Sigmoid colon (tissue), 7 donors: Measurements from ENCODE around the gene LPGAT1. TPM values are rescaled to one million over a fixed set of nuclear protein-coding genes. Genes with fewer than 3 reads are reported as not detected.
"Not testable (repeated sequence)": the region's sequence is repeated elsewhere in the genome, so short reads cannot be mapped to it uniquely, and the experiment has no call there.

ENCODE experiments used
- DNase-seq: peaks from one replicate; pipeline ENCODE4 v3.0.0-alpha.2; 2019
- H3K27ac ChIP-seq, 4 donors: fragments of 200-600 bp; sonication (generic); one replicate each; pipeline ENCODE4 v1.5.1; 2016 to 2019; ENCODE audit warnings: mild to moderate bottlenecking in 1 of 4
- H3K27me3 ChIP-seq, 3 donors: fragments of 200-600 bp; sonication (generic); one replicate each; pipeline ENCODE4 v1.5.1; 2019; ENCODE audit warnings: mild to moderate bottlenecking in 1 of 3
- H3K36me3 ChIP-seq, 4 donors: fragments of 200-600 bp; sonication (generic); one replicate each; pipeline ENCODE4 v1.5.1; 2016 to 2019
- H3K4me1 ChIP-seq, 4 donors: fragments of 200-600 bp; sonication (generic); one replicate each; pipeline ENCODE4 v1.5.1; 2017 to 2019
- H3K4me3 ChIP-seq, 4 donors: fragments of 200-600 bp; sonication (generic); one replicate each; pipeline ENCODE4 v1.5.1; 2017 to 2019; ENCODE audit warnings: mild to moderate bottlenecking in 2 of 4, moderate library complexity in 1 of 4
- H3K9me3 ChIP-seq, 4 donors: fragments of 200-600 bp in 3 of 4; sonication (generic) in 3 of 4; one replicate each; pipeline versions ENCODE4 v1.5.1 to v1.6.1; 2013 to 2019
- EP300 ChIP-seq, 4 donors: sonication (generic); formaldehyde crosslinking; IDR thresholded peaks; one replicate each; pipeline ENCODE4 v1.6.1; 2017; ENCODE audit warnings: antibody characterized with exemption in 4 of 4
- POLR2A ChIP-seq, 2 donors: fragments of 450-650 bp; IDR thresholded peaks; one replicate each; pipeline ENCODE4 v1.6.1; 2016; ENCODE audit warnings: antibody characterized with exemption in 2 of 2, mild to moderate bottlenecking in 2 of 2, moderate library complexity in 2 of 2
- POLR2AphosphoS5 ChIP-seq, 4 donors: sonication (generic); formaldehyde crosslinking; IDR thresholded peaks; one replicate each; pipeline ENCODE4 v1.6.1; 2017; ENCODE audit warnings: antibody characterized with exemption in 4 of 4
- WGBS, 2 donors: extraction: QIAGEN DNeasy Blood & Tissue Kit; methylation state at CpG; one replicate each; pipeline ENCODE4 v1.1.7; 2013; 5-methylcytosine and 5-hydroxymethylcytosine counted together
- intact Hi-C: fragments of 100-400 bp; cut with DNase I; formaldehyde crosslinking; loops from one replicate; pipeline ENCODE4 v1.15.1; 2023
- polyA plus RNA-seq, 3 donors: library from polyadenylated mRNA; stranded (reverse); fragments of 200-250 nt; gene quantifications; one replicate each; pipeline ENCODE4 v1.2.3, GENCODE V29; 2013
- total RNA-seq, 4 donors: library from RNA; depleted of rRNA; stranded (reverse); fragments of >200 nt; gene quantifications; one replicate each; pipeline ENCODE4 v1.1.0, GENCODE V29; 2016
- TF ChIP-seq, protein P1 (sequence below), 4 experiments: fragments of 450-650 bp in 3 of 4; fragments of 200-600 bp in 1 of 4; IDR thresholded peaks; one replicate each; pipeline ENCODE4 v1.5.1; 2016 to 2019; ENCODE audit warnings: antibody characterized with exemption in 4 of 4, mild to moderate bottlenecking in 3 of 4, moderate library complexity in 2 of 4
- donor health status: healthy with polysubstance abuse.
- donor health status: Bipolar disorder and iron deficiency.
- donor health status: healthy.

The LPGAT1 gene
- total and polyA plus RNA-seq, 7 donors: 2.5 to 46.7 (median 26.8) TPM

DNA sequence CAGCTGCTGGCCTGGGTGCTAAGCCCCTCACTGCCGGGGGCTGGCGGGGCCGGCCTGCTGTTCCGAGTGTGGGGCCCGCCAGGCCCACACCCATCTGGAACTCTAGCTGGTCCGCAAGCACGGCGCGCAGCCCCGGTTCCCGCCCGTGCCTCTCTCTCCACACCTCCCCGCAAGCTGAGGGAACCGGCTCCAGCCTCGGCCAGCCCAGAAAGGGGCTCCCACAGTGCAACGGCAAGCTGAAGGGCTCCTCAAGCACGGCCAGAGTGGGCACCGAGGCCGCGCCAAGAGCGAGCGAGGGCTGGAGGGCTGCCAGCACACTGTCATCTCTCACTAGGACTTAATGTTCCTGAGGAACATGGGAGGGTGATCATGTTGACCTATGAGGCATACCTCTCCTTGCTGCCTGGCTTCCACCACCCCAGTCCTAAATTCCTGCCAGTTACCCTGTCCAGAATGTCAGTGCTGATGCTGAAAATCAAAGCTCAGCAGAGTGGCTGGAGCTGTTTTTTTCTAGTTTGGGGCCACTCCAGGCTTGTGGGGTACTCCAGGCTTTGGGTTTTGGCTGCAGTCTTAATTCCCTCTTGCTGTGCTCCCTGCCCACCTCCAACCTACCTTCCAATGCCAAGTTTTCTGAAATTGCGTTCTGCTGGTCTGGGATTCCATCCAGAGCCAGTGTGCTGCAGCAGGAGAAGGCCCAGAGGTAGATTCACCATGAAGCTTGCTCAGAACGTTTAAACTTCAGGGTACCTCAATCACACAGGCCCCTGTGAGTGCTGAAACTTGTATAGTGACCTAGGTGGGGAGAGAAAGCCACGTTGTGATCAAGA is 44.2 kb upstream of the LPGAT1 start:
- no peak for DNase-seq
- H3K9me3 ChIP-seq: no peaks in the 10 kb centered on the region
- intact Hi-C loops: no loop called here
- no peak overlapping the region for H3K4me3 ChIP-seq
- no peaks in the 10 kb centered on the region for H3K27me3 ChIP-seq
- WGBS, 2 donors: 90 to 94% methylated on average over 25 of the region's 25 CpGs
- H3K27ac ChIP-seq: no peak overlapping the region
- TF ChIP-seq EP300 (IDR thresholded peaks at IDR 0.05) (no peak), POLR2A (IDR thresholded peaks at IDR 0.05) (no peak), POLR2AphosphoS5 (IDR thresholded peaks at IDR 0.05) (no peak)
- TF ChIP-seq, protein P1, sequence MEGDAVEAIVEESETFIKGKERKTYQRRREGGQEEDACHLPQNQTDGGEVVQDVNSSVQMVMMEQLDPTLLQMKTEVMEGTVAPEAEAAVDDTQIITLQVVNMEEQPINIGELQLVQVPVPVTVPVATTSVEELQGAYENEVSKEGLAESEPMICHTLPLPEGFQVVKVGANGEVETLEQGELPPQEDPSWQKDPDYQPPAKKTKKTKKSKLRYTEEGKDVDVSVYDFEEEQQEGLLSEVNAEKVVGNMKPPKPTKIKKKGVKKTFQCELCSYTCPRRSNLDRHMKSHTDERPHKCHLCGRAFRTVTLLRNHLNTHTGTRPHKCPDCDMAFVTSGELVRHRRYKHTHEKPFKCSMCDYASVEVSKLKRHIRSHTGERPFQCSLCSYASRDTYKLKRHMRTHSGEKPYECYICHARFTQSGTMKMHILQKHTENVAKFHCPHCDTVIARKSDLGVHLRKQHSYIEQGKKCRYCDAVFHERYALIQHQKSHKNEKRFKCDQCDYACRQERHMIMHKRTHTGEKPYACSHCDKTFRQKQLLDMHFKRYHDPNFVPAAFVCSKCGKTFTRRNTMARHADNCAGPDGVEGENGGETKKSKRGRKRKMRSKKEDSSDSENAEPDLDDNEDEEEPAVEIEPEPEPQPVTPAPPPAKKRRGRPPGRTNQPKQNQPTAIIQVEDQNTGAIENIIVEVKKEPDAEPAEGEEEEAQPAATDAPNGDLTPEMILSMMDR (IDR thresholded peaks at IDR 0.05): no peak
- H3K4me1 ChIP-seq: peaks cover 0 to 8% (median 0%) of the 10 kb centered on the region in 4 donors
- H3K36me3 ChIP-seq: no peaks in the 10 kb centered on the region

DNA sequence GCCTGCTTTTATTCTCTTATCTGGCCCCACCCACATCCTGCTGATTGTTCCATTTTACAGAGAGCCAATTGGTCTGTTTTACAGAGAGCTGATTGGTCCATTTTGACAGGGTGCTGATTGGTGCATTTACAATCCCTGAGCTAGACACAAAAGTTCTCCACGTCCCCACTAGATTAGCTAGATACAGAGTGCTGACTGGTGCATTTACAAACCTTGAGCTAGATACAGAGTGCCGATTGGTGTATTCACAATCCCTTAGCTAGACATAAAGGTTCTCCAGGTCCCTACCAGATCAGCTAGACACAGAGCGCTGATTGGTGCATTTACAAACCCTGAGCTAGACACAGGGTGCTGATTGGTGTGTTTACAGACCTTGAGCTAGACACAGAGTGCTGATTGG is 43.2 kb upstream of the LPGAT1 start:
- intact Hi-C loops, DNase-seq, H3K36me3 ChIP-seq, H3K4me3 ChIP-seq, H3K9me3 ChIP-seq, H3K27me3 ChIP-seq, H3K4me1 ChIP-seq, H3K27ac ChIP-seq: not testable (repeated sequence)
- 90 to 95% methylated on average over 3 of the region's 3 CpGs for WGBS, 2 donors

DNA sequence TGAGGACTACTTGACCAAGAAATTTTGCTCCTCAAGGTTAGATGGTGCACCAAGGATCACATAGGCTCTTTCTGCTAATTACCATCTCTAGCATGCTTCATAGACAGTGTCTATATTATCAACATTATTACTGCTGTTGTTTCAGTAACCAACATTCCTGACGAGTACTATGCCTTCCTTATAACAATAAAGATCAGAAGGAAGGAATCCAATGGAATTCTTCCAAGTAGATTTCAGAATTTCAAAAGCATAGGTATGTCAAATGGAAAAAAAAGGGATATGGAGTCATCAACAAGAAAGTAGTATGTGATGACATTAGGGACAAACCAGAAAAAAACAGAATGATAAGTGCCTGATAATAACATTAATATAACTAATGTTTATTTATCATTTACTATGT is 39.6 kb upstream of the LPGAT1 start:
- H3K27me3 ChIP-seq: no peaks in the 10 kb centered on the region
- 66 to 82% methylated on average over 1 of the region's 1 CpG for WGBS, 2 donors
- H3K9me3 ChIP-seq: peaks cover 0 to 5% (median 0%) of the 10 kb centered on the region in 4 donors
- intact Hi-C loops: no loop called here
- no peak overlapping the region for H3K27ac ChIP-seq
- TF ChIP-seq EP300 (IDR thresholded peaks at IDR 0.05) (no peak), POLR2AphosphoS5 (IDR thresholded peaks at IDR 0.05) (no peak), POLR2A (IDR thresholded peaks at IDR 0.05) (no peak)
- TF ChIP-seq, protein P1 (IDR thresholded peaks at IDR 0.05): no peak
- H3K4me3 ChIP-seq: no peak overlapping the region
- DNase-seq: no peak
- H3K36me3 ChIP-seq: no peaks in the 10 kb centered on the region
- no peaks in the 10 kb centered on the region for H3K4me1 ChIP-seq

DNA sequence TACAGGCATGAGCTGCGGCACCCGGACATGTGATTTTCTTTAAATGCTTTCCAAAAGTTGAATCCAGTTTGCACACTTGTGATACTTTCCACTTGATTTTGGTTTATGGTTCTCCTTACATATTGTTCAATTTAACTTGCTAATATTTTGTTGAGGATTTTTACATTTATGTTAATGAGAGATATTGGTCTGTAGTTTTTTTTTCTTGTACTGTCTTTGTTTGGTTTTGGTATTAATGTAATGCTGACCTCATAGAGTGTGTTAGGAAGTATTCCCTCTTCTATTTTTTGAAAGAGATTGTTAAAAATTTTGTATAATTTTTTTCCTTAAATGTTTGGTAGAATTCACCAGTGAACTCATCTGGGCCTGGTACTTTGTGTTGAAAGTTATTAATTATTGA is 34.6 kb upstream of the LPGAT1 start:
- peaks cover 0 to 5% (median 0%) of the 10 kb centered on the region in 4 donors for H3K9me3 ChIP-seq
- H3K4me1 ChIP-seq: no peaks in the 10 kb centered on the region
- no peak overlapping the region for H3K27ac ChIP-seq
- 93 to 95% methylated on average over 2 of the region's 2 CpGs for WGBS, 2 donors
- no peaks in the 10 kb centered on the region for H3K36me3 ChIP-seq
- DNase-seq: no peak
- no peak overlapping the region for H3K4me3 ChIP-seq
- intact Hi-C loops: no loop called here
- H3K27me3 ChIP-seq: no peaks in the 10 kb centered on the region
- no peak for TF ChIP-seq POLR2A (IDR thresholded peaks at IDR 0.05)

DNA sequence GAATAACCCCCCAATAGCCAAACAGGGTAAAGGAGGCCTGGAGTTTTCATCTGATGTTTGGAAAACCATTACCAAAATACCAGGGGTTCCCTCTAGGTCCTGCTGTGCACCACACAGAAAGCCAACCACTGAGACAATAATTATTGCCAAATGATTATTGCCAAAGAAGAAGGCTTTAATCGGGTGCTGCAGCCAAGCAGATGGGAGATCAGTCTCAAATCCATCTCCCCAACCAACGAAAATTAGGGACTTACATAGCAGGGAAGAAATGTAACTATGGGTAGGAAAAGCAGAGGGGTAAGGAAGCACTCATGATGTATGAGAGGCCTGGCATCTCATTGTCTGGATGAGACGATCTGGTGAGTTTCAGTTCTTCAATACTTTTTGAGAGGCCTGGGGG is 28.8 kb upstream of the LPGAT1 start:
- H3K9me3 ChIP-seq: no peaks in the 10 kb centered on the region

More for the DNA sequence above, 28.8 kb upstream of the LPGAT1 start:
- Histone ChIP-seq H3K4me1 (no peaks in the 10 kb centered on the region), H3K27ac (no peak overlapping the region), H3K4me3 (no peak overlapping the region), H3K27me3 (no peaks in the 10 kb centered on the region), H3K36me3 (no peaks in the 10 kb centered on the region)
- TF ChIP-seq POLR2A (IDR thresholded peaks at IDR 0.05) (no peak), POLR2AphosphoS5 (IDR thresholded peaks at IDR 0.05) (no peak), EP300 (IDR thresholded peaks at IDR 0.05) (no peak)
- TF ChIP-seq, protein P1 (IDR thresholded peaks at IDR 0.05): no peak
- intact Hi-C loops: no loop called here
- 76 to 79% methylated on average over 3 of the region's 3 CpGs for whole genome bisulfite sequencing, 2 donors
- DNase-seq: no peak
